Measurements from ENCODE around the gene ASPM.
"Not testable (repeated sequence)": the region's sequence is repeated elsewhere in the genome, so short reads cannot be mapped to it uniquely, and the experiment has no call there.

The ASPM gene

GRCh38 chr1:197144570-197145325, 1.7 kb downstream of the ASPM start:
- DNase-seq = no peak

DNA sequence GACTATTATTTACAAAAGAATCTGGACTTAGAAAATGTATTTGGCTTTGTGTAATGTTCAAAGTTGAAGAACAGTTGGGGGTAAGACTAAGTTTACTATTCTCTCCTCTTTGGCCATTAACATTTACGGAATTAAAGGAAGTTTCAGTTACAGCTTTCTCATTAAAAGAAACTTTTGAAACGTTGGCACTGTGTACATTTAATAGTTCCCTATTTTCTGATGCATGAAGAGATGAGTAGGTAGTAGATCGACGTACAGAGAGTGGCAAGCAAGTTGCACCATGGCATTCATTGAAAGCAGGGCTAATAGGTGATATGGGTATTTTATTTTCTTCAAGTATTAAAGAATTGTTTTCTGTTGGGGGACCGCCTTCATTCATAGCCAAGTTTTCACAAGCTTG, 3.2 kb downstream of the ASPM start:
- no peak for DNase-seq

DNA sequence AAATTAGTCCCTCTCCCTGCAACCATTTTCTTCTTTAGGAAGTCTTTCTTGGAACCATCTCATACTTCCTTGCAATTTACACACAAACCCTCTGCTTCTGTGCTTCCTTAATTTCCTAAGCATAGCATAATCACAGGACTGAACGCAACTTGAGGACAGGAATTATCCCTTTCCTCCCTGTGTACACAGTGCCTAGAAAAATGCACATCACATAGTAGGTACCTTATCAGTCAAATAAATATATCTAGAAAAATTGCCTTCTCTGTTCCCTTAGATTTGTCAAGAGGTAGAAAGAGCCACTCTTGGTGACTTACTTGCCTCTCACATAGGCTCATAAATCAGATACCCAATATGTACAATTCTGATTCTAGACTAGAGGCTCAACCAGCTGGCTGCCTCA, 4.9 kb downstream of the ASPM start:
- DNase-seq = no peak

DNA sequence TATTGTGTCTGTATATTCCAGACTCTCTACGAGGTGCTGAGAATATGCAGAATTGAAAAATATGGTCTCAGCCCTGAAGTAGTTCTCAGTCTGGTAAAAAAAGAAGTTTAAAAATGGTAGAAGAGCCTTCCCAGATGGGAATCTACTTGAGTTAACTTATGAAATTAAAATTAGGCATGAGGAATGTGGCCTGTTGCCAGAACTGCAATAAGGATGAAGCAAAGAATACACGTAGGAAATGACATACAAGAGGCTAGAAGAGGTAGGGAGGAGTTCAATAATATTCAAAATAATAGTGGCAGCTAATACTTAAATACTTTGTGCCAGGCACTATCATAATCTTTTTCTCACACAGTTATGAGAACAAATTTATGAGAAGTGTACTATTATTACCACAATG, 6.3 kb downstream of the ASPM start:
- DNase-seq = no peak

DNA sequence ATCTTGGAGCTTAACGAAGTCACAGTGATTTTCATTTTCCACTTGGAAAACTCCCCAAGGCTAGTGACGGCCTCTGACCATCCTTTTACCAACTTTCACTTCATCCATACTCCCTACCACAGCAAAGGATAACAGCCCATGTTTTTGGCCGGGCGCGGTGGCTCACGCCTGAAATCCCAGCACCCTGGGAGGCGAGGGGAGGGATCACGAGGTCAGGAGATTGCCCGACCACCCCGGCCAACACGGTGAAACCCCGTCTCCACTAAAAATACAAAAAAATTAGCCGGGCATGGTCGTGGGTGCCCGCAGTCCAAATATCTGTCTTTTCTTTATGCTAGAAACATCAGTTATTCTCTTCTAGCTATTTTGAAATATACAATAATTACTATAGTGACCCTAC, 7.3 kb downstream of the ASPM start:
- no peak for DNase-seq

DNA sequence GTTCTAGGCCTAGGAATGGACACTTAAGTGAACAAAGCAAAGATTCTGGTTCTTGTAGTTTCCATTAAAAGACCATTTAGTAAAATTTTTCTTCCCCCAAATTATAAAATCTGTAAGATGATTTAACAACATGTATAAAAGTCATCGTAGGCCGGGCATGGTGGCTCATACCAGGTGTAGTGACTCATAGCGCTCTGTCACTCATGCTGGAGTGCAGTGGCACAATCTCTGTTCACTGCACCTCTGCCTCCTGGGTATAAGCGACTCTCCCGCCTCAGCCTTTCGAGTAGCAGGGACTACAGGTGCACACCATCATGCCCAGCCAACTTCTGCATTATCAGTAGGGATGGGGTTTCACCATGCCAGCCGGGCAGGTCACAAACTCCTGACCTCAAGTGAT, 9.1 kb downstream of the ASPM start:
- DNase-seq = no peak

- no peak for DNase-seq
Measured at GRCh38 chr1:197130677-197131304, 15.7 kb downstream of the ASPM start.

- no peak for DNase-seq
Measured at GRCh38 chr1:197129698-197130097, 16.8 kb downstream of the ASPM start.

- DNase-seq = no peak
Measured at GRCh38 chr1:197127246-197127912, 19.1 kb downstream of the ASPM start.

- DNase-seq = no peak
Measured at GRCh38 chr1:197126691-197127090, 19.8 kb downstream of the ASPM start.

- DNase-seq = no peak
Measured at GRCh38 chr1:197124376-197124775, 22.1 kb downstream of the ASPM start.

DNA sequence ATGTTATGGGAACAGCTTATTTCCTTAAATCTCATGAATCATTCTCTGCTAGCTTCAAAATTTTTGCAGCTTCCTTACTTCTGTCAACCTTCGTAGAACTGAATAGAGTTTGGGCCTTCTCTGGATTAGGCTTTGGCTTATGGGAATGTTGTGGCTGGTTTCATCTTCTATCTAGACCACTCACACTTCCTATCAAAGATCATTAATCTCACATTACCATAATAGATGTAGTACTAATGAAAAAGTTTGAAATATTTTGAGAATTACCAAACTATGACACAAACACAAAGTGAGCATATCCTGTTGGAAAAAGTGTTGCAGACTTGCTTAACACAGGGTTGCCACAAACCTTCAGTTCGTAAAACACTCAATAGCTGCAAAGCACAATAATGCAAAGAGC, 30.3 kb downstream of the ASPM start:
- no peak for DNase-seq

DNA sequence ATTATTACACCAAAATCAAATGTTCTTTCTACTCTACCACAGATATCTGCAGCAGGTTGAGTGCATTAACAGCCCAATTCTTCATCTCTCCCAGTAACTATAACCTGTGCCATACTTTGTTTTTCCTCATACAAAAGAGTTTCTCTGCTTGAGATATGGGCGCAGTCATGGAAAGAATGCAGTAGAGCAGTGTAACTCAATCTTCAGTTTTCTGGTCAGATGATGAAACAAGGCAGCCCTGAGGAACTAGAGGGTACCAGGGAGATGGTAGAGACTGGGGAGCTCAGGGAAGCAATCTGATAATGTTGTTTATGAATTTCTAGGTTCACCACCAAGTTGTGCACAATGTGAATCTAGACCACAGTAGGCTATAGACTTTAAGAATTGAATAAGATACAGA, 39.6 kb downstream of the ASPM start:
- no peak for DNase-seq

DNA sequence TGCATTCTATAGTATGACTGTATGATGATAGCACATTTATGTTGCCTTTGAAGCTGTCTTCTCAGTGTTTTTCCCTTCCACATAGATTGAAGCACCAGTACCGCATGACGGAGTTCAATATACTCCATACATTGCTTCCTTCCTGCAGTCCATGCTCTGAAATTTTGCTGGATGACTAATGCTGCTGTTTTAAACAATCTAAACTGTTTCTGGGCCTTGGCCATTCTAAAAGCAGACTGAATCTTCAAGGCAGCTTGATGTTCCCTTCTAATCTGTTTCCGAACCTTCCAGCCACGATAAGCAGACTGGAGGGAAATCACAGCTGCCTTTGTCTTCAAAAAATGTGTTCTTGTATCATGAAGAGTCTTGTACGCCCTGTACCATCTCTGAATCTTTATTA, 43.2 kb downstream of the ASPM start:
- DNase-seq = no peak

DNA sequence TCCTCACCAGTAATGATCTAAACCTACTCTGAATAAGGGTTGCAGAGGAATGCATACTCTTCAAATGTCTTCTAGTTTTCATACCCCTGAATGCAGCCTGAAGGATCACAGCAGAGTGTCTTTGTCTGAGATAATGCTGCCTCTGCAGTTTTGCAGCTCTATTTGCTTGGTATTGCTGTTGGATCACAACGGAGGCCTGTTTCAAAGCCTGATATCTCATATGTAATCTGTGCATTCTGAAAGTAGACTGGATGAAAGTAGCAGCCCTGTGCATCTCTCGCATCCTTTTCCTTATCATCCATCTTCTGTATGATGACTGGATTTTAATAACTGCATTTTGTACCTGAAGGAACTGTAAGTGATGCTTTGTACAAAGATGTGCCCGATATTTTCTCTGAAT, 44.5 kb downstream of the ASPM start:
- DNase-seq = no peak

DNA sequence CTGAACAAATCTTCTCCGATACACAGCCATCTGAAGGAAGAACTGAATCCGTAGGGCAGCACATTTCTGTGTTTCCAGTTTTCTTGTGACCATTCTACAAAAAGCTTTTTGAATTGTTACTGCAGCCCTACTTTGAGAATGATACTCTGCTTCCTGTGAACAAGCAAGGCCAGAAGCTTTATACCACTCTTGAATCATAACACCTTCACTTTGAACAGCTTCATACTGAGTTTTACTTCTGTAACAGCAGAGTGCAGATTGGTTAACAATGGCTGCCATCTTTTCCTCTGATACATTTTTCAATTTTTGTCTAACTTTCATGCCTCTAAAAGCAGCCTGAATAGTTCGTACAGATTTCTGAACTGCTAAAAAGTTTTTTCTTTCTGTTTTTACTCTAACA, 45.8 kb downstream of the ASPM start:
- DNase-seq = no peak

GRCh38 chr1:197099444-197099843, 47.0 kb downstream of the ASPM start:
- no peak for DNase-seq

GRCh38 chr1:197096971-197097370, 49.5 kb downstream of the ASPM start:
- not testable (repeated sequence) for DNase-seq

DNA sequence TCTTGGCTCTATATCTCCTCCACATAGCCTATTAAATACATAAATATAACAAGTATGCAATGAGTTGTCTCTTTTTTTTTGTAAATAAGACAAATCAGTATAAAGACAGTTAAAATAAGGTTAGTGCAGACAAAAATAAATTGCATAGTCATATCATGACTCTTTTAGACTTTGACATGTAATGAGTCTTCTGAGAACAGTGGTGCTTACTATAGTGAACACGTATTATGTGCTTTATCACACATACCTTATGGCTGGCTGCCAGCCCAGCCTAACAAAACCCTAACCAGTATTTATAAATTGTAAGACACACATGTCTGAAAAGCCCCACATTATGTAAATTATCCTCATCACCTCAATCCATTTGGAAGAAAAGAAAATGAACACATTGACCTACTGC, 50.3 kb downstream of the ASPM start:
- no peak for DNase-seq

DNA sequence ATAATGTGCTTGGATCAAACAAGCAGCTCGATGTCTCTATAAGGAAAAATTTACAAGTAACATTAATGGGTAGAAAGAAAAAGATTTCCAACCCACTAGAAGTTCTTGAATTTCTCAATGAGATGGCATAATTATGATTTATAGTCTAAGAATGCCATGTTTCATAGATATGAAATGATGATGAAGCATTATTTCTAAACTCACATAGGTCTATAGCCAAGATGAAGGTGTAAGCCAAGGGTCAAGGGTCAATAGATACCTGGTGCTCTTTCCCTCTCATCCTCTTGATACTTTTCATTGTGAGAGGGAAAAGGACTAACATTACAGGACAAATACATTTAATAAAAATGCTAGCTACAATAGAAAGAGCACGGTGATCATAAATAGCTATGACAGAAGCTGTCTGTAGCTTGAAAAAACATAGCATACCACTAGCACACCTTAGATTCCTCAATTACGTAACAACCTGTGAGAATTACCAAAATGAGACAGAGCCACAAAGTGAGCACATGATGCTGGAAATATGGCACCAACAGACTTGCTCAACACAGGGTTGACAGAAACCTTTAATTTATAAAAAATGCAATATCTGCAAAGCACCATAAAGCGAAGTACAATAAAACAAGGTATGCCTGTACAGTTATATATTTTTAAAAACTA, 53.1 kb downstream of the ASPM start:
- no peak for DNase-seq

DNA sequence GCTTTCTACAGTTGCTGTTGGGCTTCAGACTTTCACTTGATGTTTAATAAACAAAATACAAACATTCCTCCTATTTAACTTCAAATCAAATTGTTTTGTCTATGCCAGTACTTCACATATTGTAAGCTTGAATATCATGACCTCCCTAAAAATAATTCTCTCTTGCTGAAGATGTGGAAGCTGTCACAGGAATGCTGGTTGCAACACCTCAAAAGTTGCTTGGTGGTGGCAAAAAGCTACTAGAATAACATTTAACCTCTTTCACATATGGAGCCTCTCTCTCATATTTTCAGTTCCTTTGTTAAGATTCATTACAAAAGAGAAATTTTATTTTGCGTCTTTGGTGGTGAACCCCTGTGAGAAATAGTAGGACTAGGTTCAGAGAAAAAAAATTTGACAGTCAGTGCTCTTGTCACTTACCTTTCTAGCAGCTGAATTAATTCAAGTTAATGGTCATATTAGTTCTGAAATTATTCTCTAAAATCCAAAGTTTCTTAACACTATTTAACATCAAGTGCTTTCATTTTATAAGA, 53.9 kb downstream of the ASPM start:
- no peak for DNase-seq

- DNase-seq = no peak
Measured at GRCh38 chr1:197083474-197083873, 63.0 kb downstream of the ASPM start.

GRCh38 chr1:197081117-197081753, 65.2 kb downstream of the ASPM start:
- DNase-seq = no peak

Data from KG1 (cell line).